Neutrophil (primary cell): ENCODE data around the gene FGF23.

Experiments
- H3K27ac ChIP-seq: fragments of 200-600 bp; sonication (generic); 2 replicates; pipeline ENCODE4 v1.5.1; 2016; ENCODE audit warnings: mild to moderate bottlenecking, moderate library complexity
- H3K27me3 ChIP-seq: fragments of 200-600 bp; sonication (generic); 2 replicates; pipeline ENCODE4 v1.6.0; 2016; ENCODE audit warnings: mild to moderate bottlenecking
- H3K36me3 ChIP-seq: fragments of 200-600 bp; sonication (generic); 2 replicates; pipeline ENCODE4 v1.5.1; 2017
- H3K4me1 ChIP-seq, 2 experiments: fragments of 200-600 bp in 1 of 2; sonication (generic) in 1 of 2; 1 replicate in 1 of 2; 2 replicates in 1 of 2; pipeline versions ENCODE4 v1.5.1 to v1.6.1; 2013 to 2016; ENCODE audit warnings: low read depth in 1 of 2, low read length in 1 of 2, mild to moderate bottlenecking in 1 of 2, moderate library complexity in 1 of 2; ENCODE audit not compliant: control insufficient read depth in 1 of 2, insufficient read depth in 1 of 2
- H3K4me3 ChIP-seq, 2 experiments: fragments of 200-600 bp in 1 of 2; sonication (generic) in 1 of 2; 1 replicate in 1 of 2; 2 replicates in 1 of 2; pipeline ENCODE4 v1.5.1; 2013 to 2016; ENCODE audit warnings: low read depth in 1 of 2, low read length in 1 of 2, mild to moderate bottlenecking in 1 of 2, moderate library complexity in 1 of 2
- H3K9me3 ChIP-seq: fragments of 200-600 bp; sonication (generic); 2 replicates; pipeline ENCODE4 v1.5.1; 2016
- CTCF ChIP-seq: fragments of 200-600 bp; sonication (generic); IDR thresholded peaks from 2 replicates; pipeline ENCODE4 v1.5.1; 2016; ENCODE audit warnings: antibody characterized with exemption

The FGF23 gene

GRCh38 chr12:4393211-4393610 lies 13.7 kb upstream of the FGF23 start:
- Histone ChIP-seq H3K27me3 (peaks cover 40% of the 10 kb centered on the region), H3K4me1 (no peaks in the 10 kb centered on the region), H3K36me3 (no peaks in the 10 kb centered on the region), H3K4me3 (no peak overlapping the region), H3K27ac (no peak overlapping the region), H3K9me3 (no peaks in the 10 kb centered on the region)
- no peak for TF ChIP-seq CTCF

GRCh38 chr12:4392223-4392742 lies 12.8 kb upstream of the FGF23 start:
- H3K4me1 ChIP-seq, result no peaks in the 10 kb centered on the region
- H3K27ac ChIP-seq, result no peak overlapping the region
- no peak for TF ChIP-seq CTCF
- no peaks in the 10 kb centered on the region for H3K36me3 ChIP-seq
- no peaks in the 10 kb centered on the region for H3K9me3 ChIP-seq
- H3K4me3 ChIP-seq, result no peak overlapping the region
- peaks cover 40% of the 10 kb centered on the region for H3K27me3 ChIP-seq

GRCh38 chr12:4388662-4389061 lies 9.2 kb upstream of the FGF23 start:
- H3K4me3 ChIP-seq, result no peak overlapping the region
- no peaks in the 10 kb centered on the region for H3K4me1 ChIP-seq
- no peak for TF ChIP-seq CTCF
- no peaks in the 10 kb centered on the region for H3K36me3 ChIP-seq
- H3K9me3 ChIP-seq, result no peaks in the 10 kb centered on the region
- no peak overlapping the region for H3K27ac ChIP-seq
- peaks cover 33% of the 10 kb centered on the region for H3K27me3 ChIP-seq

GRCh38 chr12:4388032-4388431 lies 8.5 kb upstream of the FGF23 start:
- Histone ChIP-seq H3K4me3 (no peak overlapping the region), H3K4me1 (no peaks in the 10 kb centered on the region), H3K9me3 (no peaks in the 10 kb centered on the region), H3K36me3 (no peaks in the 10 kb centered on the region), H3K27ac (no peak overlapping the region), H3K27me3 (peaks cover 30% of the 10 kb centered on the region)
- no peak for TF ChIP-seq CTCF

GRCh38 chr12:4387607-4388006 lies 8.1 kb upstream of the FGF23 start:
- no peaks in the 10 kb centered on the region for H3K9me3 ChIP-seq
- H3K36me3 ChIP-seq, result no peaks in the 10 kb centered on the region
- no peak overlapping the region for H3K27ac ChIP-seq
- H3K27me3 ChIP-seq, result peaks cover 25% of the 10 kb centered on the region
- H3K4me3 ChIP-seq, result no peak overlapping the region
- H3K4me1 ChIP-seq, result no peaks in the 10 kb centered on the region
- no peak for TF ChIP-seq CTCF

GRCh38 chr12:4386801-4387200 lies 7.3 kb upstream of the FGF23 start:
- H3K4me3 ChIP-seq, result no peak overlapping the region
- H3K4me1 ChIP-seq, result no peaks in the 10 kb centered on the region
- no peaks in the 10 kb centered on the region for H3K36me3 ChIP-seq
- H3K27ac ChIP-seq, result no peak overlapping the region
- H3K9me3 ChIP-seq, result no peaks in the 10 kb centered on the region
- peaks cover 22% of the 10 kb centered on the region for H3K27me3 ChIP-seq
- no peak for TF ChIP-seq CTCF
